OCI-LY7 (cell line): ENCODE data around the gene ATP9A. TPM values are rescaled to one million over a fixed set of nuclear protein-coding genes. Genes with fewer than 3 reads are reported as not detected.

Experiments
- BruUV-seq: library from RNA; stranded (reverse); fragments of 400-500 nt; replicated peaks from 2 replicates; lab custom pipeline; 2021; lab: Mats Ljungman, UMichigan
- CTCF ChIA-PET: fragments of 300-600 bp; sonication (Branson Sonifier 250); formaldehyde crosslinking; loops from one replicate; lab custom pipeline; 2022; ENCODE audit warnings: antibody characterized with exemption; ENCODE audit not compliant: unreplicated experiment; lab: Charles Lee
- POLR2A ChIA-PET: fragments of 300-600 bp; sonication (Branson Sonifier 250); formaldehyde crosslinking; loops from one replicate; lab custom pipeline; 2022; ENCODE audit warnings: antibody characterized with exemption; lab: Charles Lee
- DNase-seq: peaks from one replicate; pipeline ENCODE4 v3.0.0-alpha.2; 2015; ENCODE audit warnings: low spot score
- H2AFZ ChIP-seq: fragments of 200-600 bp; sonication (generic), shearing (Covaris generic); 2 replicates; pipeline ENCODE4 v1.6.1; 2014; ENCODE audit warnings: mild to moderate bottlenecking, antibody characterized with exemption, low read length, moderate library complexity
- H3K27ac ChIP-seq: fragments of 200-600 bp; sonication (generic); 2 replicates; pipeline ENCODE4 v1.5.1; 2014; ENCODE audit warnings: mixed run types, low read depth, mild to moderate bottlenecking, moderate library complexity, low read length, inconsistent platforms; ENCODE audit not compliant: poor library complexity, severe bottlenecking
- H3K36me3 ChIP-seq: fragments of 200-600 bp; sonication (generic); 2 replicates; pipeline ENCODE4 v1.6.1; 2014; ENCODE audit warnings: mild to moderate bottlenecking, antibody characterized with exemption, low read length, moderate library complexity, mixed read lengths; ENCODE audit not compliant: insufficient read depth
- H3K4me1 ChIP-seq: fragments of 200-600 bp; sonication (generic); 2 replicates; pipeline ENCODE4 v1.5.1; 2014; ENCODE audit warnings: mild to moderate bottlenecking, low read length; ENCODE audit not compliant: insufficient read depth, poor library complexity, severe bottlenecking
- H3K4me2 ChIP-seq: fragments of 200-600 bp; sonication (generic); 2 replicates; pipeline ENCODE4 v1.6.1; 2014; ENCODE audit warnings: mild to moderate bottlenecking, low read length
- H3K4me3 ChIP-seq: fragments of 200-600 bp; sonication (generic); 2 replicates; pipeline ENCODE4 v1.5.1; 2014; ENCODE audit warnings: mild to moderate bottlenecking, low read depth, low read length; ENCODE audit not compliant: poor library complexity, severe bottlenecking
- H3K79me2 ChIP-seq: fragments of 200-600 bp; sonication (generic); 2 replicates; pipeline ENCODE4 v1.6.1; 2016; ENCODE audit warnings: low read depth, mild to moderate bottlenecking, low read length, moderate library complexity, mixed read lengths; ENCODE audit not compliant: insufficient read depth
- H3K9me2 ChIP-seq: fragments of 200-600 bp; sonication (generic); 2 replicates; pipeline ENCODE4 v1.6.1; 2016; ENCODE audit warnings: mild to moderate bottlenecking, low read length, mixed read lengths; ENCODE audit not compliant: insufficient read depth
- H3K9me3 ChIP-seq: fragments of 200-600 bp; sonication (generic); 2 replicates; pipeline ENCODE4 v1.6.1; 2014; ENCODE audit warnings: mild to moderate bottlenecking, mixed run types, low read length, mixed read lengths
- H4K20me1 ChIP-seq: fragments of 200-600 bp; sonication (generic); 2 replicates; pipeline ENCODE4 v1.6.1; 2014; ENCODE audit warnings: mild to moderate bottlenecking, antibody characterized with exemption, low read length, moderate library complexity, mixed read lengths; ENCODE audit not compliant: insufficient read depth
- EZH2phosphoT487 ChIP-seq: fragments of 200-600 bp; sonication (generic); IDR thresholded peaks from 2 replicates; pipeline ENCODE4 v1.6.1; 2018; ENCODE audit warnings: low read depth, borderline replicate concordance, mild to moderate bottlenecking, mixed run types, antibody characterized with exemption, low read length, moderate library complexity, mixed read lengths
- intact Hi-C: fragments of 100-400 bp; cut with micrococcal nuclease; formaldehyde crosslinking; loops from one replicate; pipeline ENCODE4 v1.10.0; 2022; ENCODE audit not compliant: unreplicated experiment
- total RNA-seq, 2 experiments: library from RNA; depleted of rRNA in 1 of 2; stranded (reverse); fragments of >200 nt in 1 of 2; shearing (Covaris generic) in 1 of 2; gene quantifications; 2 replicates each; pipeline ENCODE4 v1.2.3, GENCODE V29; 2014 to 2022
- TF ChIP-seq, protein P1 (sequence below): fragments of 200-600 bp; sonication (generic); conservative IDR thresholded peaks from 2 replicates; pipeline ENCODE4 v1.5.1; 2014; ENCODE audit warnings: mild to moderate bottlenecking, antibody characterized with exemption, low read length, moderate library complexity, mixed read lengths

The ATP9A gene
- total RNA-seq, 2 experiments from 2014 or later = 0.67 to 0.85 TPM

DNA sequence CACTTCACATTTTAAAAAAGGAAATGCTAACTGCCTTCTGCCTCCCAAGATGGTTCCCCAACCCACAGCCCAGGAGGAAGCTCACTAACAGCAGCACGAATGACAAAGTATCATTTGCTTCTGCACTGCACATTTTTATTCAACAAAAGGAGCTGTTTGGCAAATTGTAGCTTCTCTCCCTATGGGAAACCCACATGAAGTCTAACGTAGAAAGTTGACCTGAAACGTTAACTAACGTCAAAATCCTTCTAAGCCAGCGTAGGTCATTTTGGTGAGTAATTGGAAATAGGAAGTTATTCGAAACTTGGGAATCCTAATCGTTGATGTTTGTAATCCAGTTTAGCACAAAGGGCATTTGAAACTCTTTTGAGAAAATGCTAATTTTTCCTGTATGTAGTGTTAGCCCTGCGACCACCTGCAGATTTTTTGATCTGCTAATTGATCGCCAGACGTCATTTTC is 31.2 kb upstream of the ATP9A start:
- Histone ChIP-seq H2AFZ (no peak overlapping the region), H3K36me3 (no peaks in the 10 kb centered on the region), H3K4me1 (no peaks in the 10 kb centered on the region), H3K4me3 (no peak overlapping the region), H3K79me2 (no peaks in the 10 kb centered on the region), H3K4me2 (no peak overlapping the region), H4K20me1 (no peaks in the 10 kb centered on the region), H3K9me2 (no peaks in the 10 kb centered on the region), H3K27ac (no peak overlapping the region), H3K9me3 (no peaks in the 10 kb centered on the region)
- POLR2A ChIA-PET = no interaction called here
- TF ChIP-seq, protein P1, sequence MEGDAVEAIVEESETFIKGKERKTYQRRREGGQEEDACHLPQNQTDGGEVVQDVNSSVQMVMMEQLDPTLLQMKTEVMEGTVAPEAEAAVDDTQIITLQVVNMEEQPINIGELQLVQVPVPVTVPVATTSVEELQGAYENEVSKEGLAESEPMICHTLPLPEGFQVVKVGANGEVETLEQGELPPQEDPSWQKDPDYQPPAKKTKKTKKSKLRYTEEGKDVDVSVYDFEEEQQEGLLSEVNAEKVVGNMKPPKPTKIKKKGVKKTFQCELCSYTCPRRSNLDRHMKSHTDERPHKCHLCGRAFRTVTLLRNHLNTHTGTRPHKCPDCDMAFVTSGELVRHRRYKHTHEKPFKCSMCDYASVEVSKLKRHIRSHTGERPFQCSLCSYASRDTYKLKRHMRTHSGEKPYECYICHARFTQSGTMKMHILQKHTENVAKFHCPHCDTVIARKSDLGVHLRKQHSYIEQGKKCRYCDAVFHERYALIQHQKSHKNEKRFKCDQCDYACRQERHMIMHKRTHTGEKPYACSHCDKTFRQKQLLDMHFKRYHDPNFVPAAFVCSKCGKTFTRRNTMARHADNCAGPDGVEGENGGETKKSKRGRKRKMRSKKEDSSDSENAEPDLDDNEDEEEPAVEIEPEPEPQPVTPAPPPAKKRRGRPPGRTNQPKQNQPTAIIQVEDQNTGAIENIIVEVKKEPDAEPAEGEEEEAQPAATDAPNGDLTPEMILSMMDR = no peak
- no peak for TF ChIP-seq EZH2phosphoT487
- CTCF ChIA-PET = interaction anchor here (0.6 kb wide), 1 partner anchor 21 kb away, joined by 3 read pairs; no protein-coding TSS in a partner anchor
- DNase-seq = no peak
- intact Hi-C loops = no loop called here
- BruUV-seq = no TSS peak

DNA sequence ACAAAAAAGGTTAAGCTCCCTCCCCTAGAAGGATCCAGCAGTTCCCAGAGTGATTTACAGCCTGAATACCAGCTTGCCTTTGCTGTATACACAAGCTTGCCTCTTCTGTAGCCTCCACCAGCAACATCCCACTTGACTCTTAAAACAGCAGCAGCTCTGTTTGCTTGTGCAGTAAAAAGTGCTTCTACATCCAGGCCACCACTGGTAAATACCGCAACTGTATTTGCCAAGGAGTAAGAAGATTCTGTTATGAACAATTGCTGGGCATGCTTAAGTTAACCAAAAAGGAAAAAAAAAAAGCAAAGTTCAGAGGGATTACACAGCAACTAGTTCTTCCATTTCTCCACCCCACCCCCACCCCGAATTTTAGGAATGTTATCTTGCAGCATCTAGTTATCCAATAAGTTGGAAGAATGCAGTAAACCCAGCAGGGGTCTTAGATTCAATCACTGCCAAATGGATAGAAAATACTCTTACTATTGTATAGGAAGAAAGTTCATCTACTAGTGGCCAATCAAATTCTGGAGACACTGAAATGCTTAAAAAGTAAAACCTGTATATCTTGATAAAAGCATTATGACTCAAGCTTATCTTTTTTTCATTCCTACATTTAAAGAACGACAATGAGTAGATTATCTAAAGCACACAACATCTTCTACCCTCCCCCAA is 29.3 kb upstream of the ATP9A start:
- Histone ChIP-seq H3K4me3 (no peak overlapping the region), H3K4me1 (no peaks in the 10 kb centered on the region), H3K9me2 (no peaks in the 10 kb centered on the region), H3K36me3 (no peaks in the 10 kb centered on the region), H2AFZ (no peak overlapping the region), H3K27ac (no peak overlapping the region), H3K4me2 (no peak overlapping the region), H3K79me2 (no peaks in the 10 kb centered on the region), H4K20me1 (no peaks in the 10 kb centered on the region), H3K9me3 (no peaks in the 10 kb centered on the region)
- intact Hi-C loops = loop anchor here (2.0 kb wide), 1 partner anchor 159 kb away; no protein-coding TSS in a partner anchor
- TF ChIP-seq EZH2phosphoT487 = no peak
- TF ChIP-seq, protein P1 = no peak
- POLR2A ChIA-PET = no interaction called here
- no peak for DNase-seq
- BruUV-seq = no TSS peak
- CTCF ChIA-PET = no interaction called here

DNA sequence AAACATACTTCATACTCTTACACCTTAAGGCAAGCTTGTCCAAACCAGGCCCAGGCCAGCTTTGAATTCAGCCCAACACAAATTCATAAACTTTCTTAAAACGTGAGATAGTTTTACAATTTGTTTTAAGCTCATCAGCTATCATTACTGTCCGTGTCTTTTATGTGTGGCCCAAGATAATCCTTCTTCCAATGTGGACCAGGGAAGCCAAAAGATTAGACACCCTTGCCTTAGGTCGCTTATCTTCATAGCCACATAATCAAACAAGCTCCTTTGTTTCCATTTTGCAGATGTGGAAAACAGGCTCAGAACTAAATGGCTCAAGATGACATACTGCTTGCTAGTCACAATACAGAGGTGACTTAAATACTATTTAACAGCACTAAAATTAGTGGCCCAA is 28.1 kb upstream of the ATP9A start:
- Histone ChIP-seq H3K9me2 (no peaks in the 10 kb centered on the region), H3K27ac (no peak overlapping the region), H2AFZ (no peak overlapping the region), H3K79me2 (no peaks in the 10 kb centered on the region), H3K4me1 (no peaks in the 10 kb centered on the region), H3K4me2 (no peak overlapping the region), H3K36me3 (no peaks in the 10 kb centered on the region), H3K4me3 (no peak overlapping the region), H3K9me3 (no peaks in the 10 kb centered on the region), H4K20me1 (no peaks in the 10 kb centered on the region)
- intact Hi-C loops = loop anchor here (2.0 kb wide), 1 partner anchor 158 kb away; no protein-coding TSS in a partner anchor
- BruUV-seq = no TSS peak
- ChIA-PET CTCF (no interaction called here), POLR2A (interaction anchor here (0.5 to 0.8 kb wide), 3 partner anchors 132 to 953 kb away, joined by 3 to 6 read pairs (median 5); no protein-coding TSS in a partner anchor)
- no peak for DNase-seq
- TF ChIP-seq EZH2phosphoT487 = no peak
- TF ChIP-seq, protein P1 = no peak
